Neural progenitor cell (in vitro differentiated cells): ENCODE measurements around the gene ZFR2.

Experiments
- EZH2 ChIP-seq: fragments of 200-600 bp; sonication (generic); IDR thresholded peaks from 2 replicates; pipeline ENCODE4 v1.6.1; 2017; ENCODE audit warnings: antibody characterized with exemption, mild to moderate bottlenecking, moderate library complexity
- EZH2phosphoT487 ChIP-seq: fragments of 200-600 bp; sonication (generic); IDR thresholded peaks from 2 replicates; pipeline ENCODE4 v1.6.1; 2017; ENCODE audit warnings: antibody characterized with exemption
- TF ChIP-seq, protein P1 (sequence below): fragments of 200-600 bp; sonication (generic); IDR thresholded peaks from 2 replicates; pipeline ENCODE4 v1.5.1; 2017; ENCODE audit warnings: antibody characterized with exemption, mild to moderate bottlenecking

DNA sequence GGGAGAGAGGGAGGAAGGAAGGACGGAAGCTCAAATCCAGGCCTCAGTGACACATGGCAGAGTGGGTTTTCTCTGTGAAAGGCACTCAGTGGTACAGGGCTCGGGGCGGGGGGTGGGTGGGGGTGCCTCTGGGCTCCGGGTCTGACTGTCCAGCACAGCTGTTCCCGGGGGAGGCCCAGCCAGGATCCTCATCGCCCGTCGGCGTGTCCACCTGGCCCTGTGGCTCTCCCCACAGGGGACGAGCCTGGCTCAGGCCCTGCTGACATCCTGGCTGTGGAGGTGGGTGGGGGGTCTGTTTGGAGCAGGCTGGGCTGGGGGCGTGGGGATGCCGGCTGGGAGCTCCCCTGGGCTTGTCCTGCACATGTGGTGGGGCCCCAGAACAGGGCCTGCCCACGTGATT lies 64.4 kb downstream of the ZFR2 start:
- TF ChIP-seq, protein P1, sequence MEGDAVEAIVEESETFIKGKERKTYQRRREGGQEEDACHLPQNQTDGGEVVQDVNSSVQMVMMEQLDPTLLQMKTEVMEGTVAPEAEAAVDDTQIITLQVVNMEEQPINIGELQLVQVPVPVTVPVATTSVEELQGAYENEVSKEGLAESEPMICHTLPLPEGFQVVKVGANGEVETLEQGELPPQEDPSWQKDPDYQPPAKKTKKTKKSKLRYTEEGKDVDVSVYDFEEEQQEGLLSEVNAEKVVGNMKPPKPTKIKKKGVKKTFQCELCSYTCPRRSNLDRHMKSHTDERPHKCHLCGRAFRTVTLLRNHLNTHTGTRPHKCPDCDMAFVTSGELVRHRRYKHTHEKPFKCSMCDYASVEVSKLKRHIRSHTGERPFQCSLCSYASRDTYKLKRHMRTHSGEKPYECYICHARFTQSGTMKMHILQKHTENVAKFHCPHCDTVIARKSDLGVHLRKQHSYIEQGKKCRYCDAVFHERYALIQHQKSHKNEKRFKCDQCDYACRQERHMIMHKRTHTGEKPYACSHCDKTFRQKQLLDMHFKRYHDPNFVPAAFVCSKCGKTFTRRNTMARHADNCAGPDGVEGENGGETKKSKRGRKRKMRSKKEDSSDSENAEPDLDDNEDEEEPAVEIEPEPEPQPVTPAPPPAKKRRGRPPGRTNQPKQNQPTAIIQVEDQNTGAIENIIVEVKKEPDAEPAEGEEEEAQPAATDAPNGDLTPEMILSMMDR = no peak
- TF ChIP-seq EZH2 (no peak), EZH2phosphoT487 (no peak)
